Hepatocyte (in vitro differentiated cells): Measurements from ENCODE around the gene NIPA2.

ENCODE experiments used
- EZH2 ChIP-seq: fragments of 200-600 bp; sonication (generic); IDR thresholded peaks from 2 replicates; pipeline ENCODE4 v1.6.1; 2016; ENCODE audit warnings: antibody characterized with exemption, mild to moderate bottlenecking, borderline replicate concordance
- EZH2phosphoT487 ChIP-seq: fragments of 200-600 bp; sonication (generic); IDR thresholded peaks from one replicate; pipeline ENCODE4 v1.6.1; 2018; ENCODE audit warnings: antibody characterized with exemption, mild to moderate bottlenecking, low read depth, moderate library complexity; ENCODE audit not compliant: unreplicated experiment, severe bottlenecking
- TF ChIP-seq, protein P1 (sequence below): fragments of 200-600 bp; sonication (generic); IDR thresholded peaks from 2 replicates; pipeline ENCODE4 v1.5.1; 2016; ENCODE audit warnings: antibody characterized with exemption, mild to moderate bottlenecking; ENCODE audit not compliant: poor library complexity

DNA sequence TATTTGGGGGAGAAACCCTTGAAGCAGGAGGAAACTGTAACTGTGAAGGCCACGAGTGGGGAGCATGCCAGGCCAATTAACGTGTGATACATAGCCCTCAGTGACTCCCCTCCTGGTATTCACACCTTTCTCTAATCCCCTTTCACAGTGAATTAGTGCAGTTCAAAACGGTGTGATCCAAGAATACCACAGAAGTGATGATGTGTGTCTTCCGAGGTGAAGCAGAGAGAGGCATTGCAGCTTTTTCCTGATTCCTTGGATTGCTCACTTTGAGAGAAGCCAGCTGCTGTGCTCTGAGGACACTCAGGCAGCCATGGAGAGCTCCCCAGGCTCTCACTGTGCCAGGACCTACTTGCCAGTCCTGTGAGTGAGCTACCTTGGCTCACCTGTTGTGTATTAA is 17.3 kb downstream of the NIPA2 start:
- TF ChIP-seq, protein P1, sequence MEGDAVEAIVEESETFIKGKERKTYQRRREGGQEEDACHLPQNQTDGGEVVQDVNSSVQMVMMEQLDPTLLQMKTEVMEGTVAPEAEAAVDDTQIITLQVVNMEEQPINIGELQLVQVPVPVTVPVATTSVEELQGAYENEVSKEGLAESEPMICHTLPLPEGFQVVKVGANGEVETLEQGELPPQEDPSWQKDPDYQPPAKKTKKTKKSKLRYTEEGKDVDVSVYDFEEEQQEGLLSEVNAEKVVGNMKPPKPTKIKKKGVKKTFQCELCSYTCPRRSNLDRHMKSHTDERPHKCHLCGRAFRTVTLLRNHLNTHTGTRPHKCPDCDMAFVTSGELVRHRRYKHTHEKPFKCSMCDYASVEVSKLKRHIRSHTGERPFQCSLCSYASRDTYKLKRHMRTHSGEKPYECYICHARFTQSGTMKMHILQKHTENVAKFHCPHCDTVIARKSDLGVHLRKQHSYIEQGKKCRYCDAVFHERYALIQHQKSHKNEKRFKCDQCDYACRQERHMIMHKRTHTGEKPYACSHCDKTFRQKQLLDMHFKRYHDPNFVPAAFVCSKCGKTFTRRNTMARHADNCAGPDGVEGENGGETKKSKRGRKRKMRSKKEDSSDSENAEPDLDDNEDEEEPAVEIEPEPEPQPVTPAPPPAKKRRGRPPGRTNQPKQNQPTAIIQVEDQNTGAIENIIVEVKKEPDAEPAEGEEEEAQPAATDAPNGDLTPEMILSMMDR, result no peak
- TF ChIP-seq EZH2 (no peak), EZH2phosphoT487 (no peak)
